ENCODE data around the gene DDX59. TPM values are rescaled to one million over a fixed set of nuclear protein-coding genes. Genes with fewer than 3 reads are reported as not detected.

Gene DDX59
- total and polyA plus RNA-seq, 2 donors from 2014 or later = 18.2 to 20.8 TPM

DNA sequence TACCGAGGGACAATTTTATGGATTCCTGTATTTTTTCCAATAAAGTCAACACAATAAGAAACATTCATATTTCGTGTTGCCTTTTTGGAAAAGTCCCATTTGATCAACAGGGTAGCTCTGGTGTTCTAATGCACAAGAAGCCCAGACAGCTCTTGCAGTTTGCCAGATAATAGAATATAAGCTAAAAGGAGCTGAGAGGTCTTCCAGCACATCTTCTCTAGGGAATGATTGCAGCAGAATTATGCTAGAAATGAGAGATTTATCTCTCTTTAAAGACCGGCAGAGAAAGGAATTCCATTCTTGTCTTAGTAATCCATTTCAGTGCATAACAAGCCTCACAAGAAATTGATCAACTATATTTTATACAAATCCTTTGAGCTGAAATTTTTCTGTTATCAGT lies 25.0 kb upstream of the DDX59 start:
- intact Hi-C loops (cut with DNase I) = no loop called here
- FAIRE-seq = no peak
- Histone ChIP-seq H3K27ac (ENCODE audit: low read depth in 2 of 2, low read length in 2 of 2) (no peak overlapping the region), H3K27me3 (ENCODE audit: control insufficient read depth, insufficient read depth, low read length) (no peaks in the 10 kb centered on the region), H3K9ac (ENCODE audit: low read length in 3 of 3) (no peak overlapping the region), H3K4me1 (ENCODE audit: control insufficient read depth in 2 of 3, insufficient read depth in 2 of 3, low read depth in 1 of 3, low read length in 3 of 3) (no peaks in the 10 kb centered on the region), H3K4me3 (ENCODE audit: low read length in 3 of 3) (no peak overlapping the region), H3K9me3 (ENCODE audit: control insufficient read depth in 2 of 3, insufficient read depth in 1 of 3, low read length in 3 of 3) (no peaks in the 10 kb centered on the region), H3K36me3 (ENCODE audit: control insufficient read depth in 2 of 3, insufficient read depth in 3 of 3, low read length in 3 of 3) (no peaks in the 10 kb centered on the region)
- no peak for TF ChIP-seq CTCF (IDR thresholded peaks at IDR 0.05; ENCODE audit: borderline replicate concordance, extremely low read depth, insufficient read depth)
- DNase-seq = no peak

GRCh38 chr1:200693327-200693726 lies 23.6 kb upstream of the DDX59 start:
- FAIRE-seq = no peak
- Histone ChIP-seq H3K9me3 (ENCODE audit: control insufficient read depth in 2 of 3, insufficient read depth in 1 of 3, low read length in 3 of 3) (no peaks in the 10 kb centered on the region), H3K36me3 (ENCODE audit: control insufficient read depth in 2 of 3, insufficient read depth in 3 of 3, low read length in 3 of 3) (no peaks in the 10 kb centered on the region), H3K27me3 (ENCODE audit: control insufficient read depth, insufficient read depth, low read length) (no peaks in the 10 kb centered on the region), H3K4me1 (ENCODE audit: control insufficient read depth in 2 of 3, insufficient read depth in 2 of 3, low read depth in 1 of 3, low read length in 3 of 3) (no peaks in the 10 kb centered on the region), H3K27ac (ENCODE audit: low read depth in 2 of 2, low read length in 2 of 2) (no peak overlapping the region), H3K4me3 (ENCODE audit: low read length in 3 of 3) (no peak overlapping the region), H3K9ac (ENCODE audit: low read length in 3 of 3) (no peak overlapping the region)
- intact Hi-C loops (cut with DNase I) = no loop called here
- DNase-seq = no peak
- no peak for TF ChIP-seq CTCF (IDR thresholded peaks at IDR 0.05; ENCODE audit: borderline replicate concordance, extremely low read depth, insufficient read depth)

- Histone ChIP-seq H3K9me3 (ENCODE audit: control insufficient read depth in 2 of 3, insufficient read depth in 1 of 3, low read length in 3 of 3) (no peaks in the 10 kb centered on the region), H3K9ac (ENCODE audit: low read length in 3 of 3) (no peak overlapping the region), H3K36me3 (ENCODE audit: control insufficient read depth in 2 of 3, insufficient read depth in 3 of 3, low read length in 3 of 3) (no peaks in the 10 kb centered on the region), H3K4me3 (ENCODE audit: low read length in 3 of 3) (no peak overlapping the region), H3K27ac (ENCODE audit: low read depth in 2 of 2, low read length in 2 of 2) (no peak overlapping the region), H3K27me3 (ENCODE audit: control insufficient read depth, insufficient read depth, low read length) (no peaks in the 10 kb centered on the region), H3K4me1 (ENCODE audit: control insufficient read depth in 2 of 3, insufficient read depth in 2 of 3, low read depth in 1 of 3, low read length in 3 of 3) (no peaks in the 10 kb centered on the region)
- intact Hi-C loops (cut with DNase I) = no loop called here
- no peak for TF ChIP-seq CTCF (IDR thresholded peaks at IDR 0.05; ENCODE audit: borderline replicate concordance, extremely low read depth, insufficient read depth)
- DNase-seq (peak in 2 of 5 donors; percentile 38 to 53), FAIRE-seq (no peak)
Measured at GRCh38 chr1:200692316-200692715, 22.6 kb upstream of the DDX59 start.

DNA sequence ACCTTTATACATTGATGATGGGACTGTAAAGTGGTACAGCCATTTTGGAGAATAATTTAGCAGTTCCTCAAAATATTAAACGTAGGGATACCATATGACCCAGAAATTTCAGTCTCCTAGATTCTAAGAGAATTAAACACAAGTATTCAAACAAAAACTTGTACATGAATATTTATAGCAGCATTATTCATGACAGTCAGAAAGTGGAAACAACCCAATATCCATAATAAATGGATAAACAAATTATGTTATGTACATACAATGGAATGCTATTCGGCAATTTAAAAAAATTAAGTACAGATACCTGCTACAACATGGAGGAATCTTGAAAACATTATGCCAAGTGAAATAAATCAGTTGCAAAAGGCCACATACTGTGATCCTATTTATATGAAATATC lies 16.9 kb upstream of the DDX59 start:
- FAIRE-seq (no peak), DNase-seq (no peak)
- Histone ChIP-seq H3K27ac (ENCODE audit: low read depth in 2 of 2, low read length in 2 of 2) (no peak overlapping the region), H3K9me3 (ENCODE audit: control insufficient read depth in 2 of 3, insufficient read depth in 1 of 3, low read length in 3 of 3) (no peaks in the 10 kb centered on the region), H3K4me1 (ENCODE audit: control insufficient read depth in 2 of 3, insufficient read depth in 2 of 3, low read depth in 1 of 3, low read length in 3 of 3) (no peaks in the 10 kb centered on the region), H3K9ac (ENCODE audit: low read length in 3 of 3) (no peak overlapping the region), H3K4me3 (ENCODE audit: low read length in 3 of 3) (no peak overlapping the region), H3K36me3 (ENCODE audit: control insufficient read depth in 2 of 3, insufficient read depth in 3 of 3, low read length in 3 of 3) (no peaks in the 10 kb centered on the region), H3K27me3 (ENCODE audit: control insufficient read depth, insufficient read depth, low read length) (no peaks in the 10 kb centered on the region)
- intact Hi-C loops (cut with DNase I) = no loop called here
- no peak for TF ChIP-seq CTCF (IDR thresholded peaks at IDR 0.05; ENCODE audit: borderline replicate concordance, extremely low read depth, insufficient read depth)
